NCI-H187 treated with DMSO at 0.1 percent for 48 hours (cell line): ENCODE data around the gene CHGA.
A peak's percentile ranks its signal among the peaks of the same experiment; 100 is the strongest.

ENCODE experiments used
- DNase-seq: peaks from one replicate; lab custom pipeline; 2025; lab: John Stamatoyannopoulos, UW

The CHGA gene

GRCh38 chr14:92930737-92931602 is 8.0 kb downstream of the CHGA start:
- no peak for DNase-seq

GRCh38 chr14:92931681-92932447 is 8.9 kb downstream of the CHGA start:
- no peak for DNase-seq

DNA sequence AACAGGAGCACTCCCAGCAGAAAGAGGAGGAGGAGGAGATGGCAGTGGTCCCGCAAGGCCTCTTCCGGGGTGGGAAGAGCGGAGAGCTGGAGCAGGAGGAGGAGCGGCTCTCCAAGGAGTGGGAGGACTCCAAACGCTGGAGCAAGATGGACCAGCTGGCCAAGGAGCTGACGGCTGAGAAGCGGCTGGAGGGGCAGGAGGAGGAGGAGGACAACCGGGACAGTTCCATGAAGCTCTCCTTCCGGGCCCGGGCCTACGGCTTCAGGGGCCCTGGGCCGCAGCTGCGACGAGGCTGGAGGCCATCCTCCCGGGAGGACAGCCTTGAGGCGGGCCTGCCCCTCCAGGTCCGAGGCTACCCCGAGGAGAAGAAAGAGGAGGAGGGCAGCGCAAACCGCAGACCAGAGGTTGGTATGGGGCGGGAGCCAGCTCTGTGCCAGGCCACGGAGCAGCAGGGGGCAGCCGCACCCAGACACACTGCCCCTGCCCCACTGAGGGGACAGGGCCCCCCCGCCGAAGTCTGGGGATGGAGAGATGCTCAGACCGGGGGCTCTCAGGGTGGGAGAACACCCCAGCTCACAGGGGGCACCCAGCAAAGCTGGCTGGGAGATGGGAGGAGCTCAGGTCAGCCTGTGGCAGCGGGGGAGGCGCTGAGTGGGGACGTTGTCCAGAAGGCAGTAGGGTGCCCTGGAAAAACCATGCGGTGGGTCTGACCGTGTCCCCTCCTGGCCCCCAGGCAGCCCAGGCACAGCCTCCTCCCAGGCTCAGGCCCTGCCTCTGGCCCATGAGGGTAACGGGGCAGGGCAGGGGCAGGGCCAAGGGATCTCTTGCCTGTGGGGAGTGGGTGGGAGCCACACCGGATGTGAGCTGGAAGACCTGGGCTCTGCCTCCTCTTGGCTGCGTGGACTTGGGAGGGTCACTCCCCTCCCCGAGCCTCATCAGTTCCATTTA is 9.8 kb downstream of the CHGA start:
- no peak for DNase-seq

DNA sequence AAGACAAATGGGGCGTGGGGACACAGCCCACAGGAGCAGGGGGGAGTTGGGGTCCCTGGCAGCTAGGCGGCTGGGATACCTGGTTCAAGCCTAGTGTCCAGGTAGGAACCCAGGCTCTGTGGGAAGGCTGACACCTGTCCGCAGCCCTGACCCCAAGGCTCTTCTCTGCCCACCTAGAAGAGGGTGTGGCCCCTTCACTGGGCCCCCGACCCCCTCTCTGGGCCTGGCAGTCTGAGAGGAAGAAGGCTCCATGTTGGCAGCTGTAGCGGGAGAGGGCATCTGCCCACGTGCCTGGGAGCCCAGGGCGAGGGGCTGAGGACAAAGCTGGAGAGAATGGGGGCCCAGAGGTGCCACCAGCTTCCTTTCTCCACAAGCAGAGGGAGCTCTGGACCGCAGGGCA is 10.5 kb downstream of the CHGA start:
- DNase-seq = no peak

GRCh38 chr14:92934196-92935085 is 11.5 kb downstream of the CHGA start:
- DNase-seq = no peak

- DNase-seq = no peak
These were observed 12.5 kb downstream of the CHGA start for GRCh38 chr14:92935446-92935845.

DNA sequence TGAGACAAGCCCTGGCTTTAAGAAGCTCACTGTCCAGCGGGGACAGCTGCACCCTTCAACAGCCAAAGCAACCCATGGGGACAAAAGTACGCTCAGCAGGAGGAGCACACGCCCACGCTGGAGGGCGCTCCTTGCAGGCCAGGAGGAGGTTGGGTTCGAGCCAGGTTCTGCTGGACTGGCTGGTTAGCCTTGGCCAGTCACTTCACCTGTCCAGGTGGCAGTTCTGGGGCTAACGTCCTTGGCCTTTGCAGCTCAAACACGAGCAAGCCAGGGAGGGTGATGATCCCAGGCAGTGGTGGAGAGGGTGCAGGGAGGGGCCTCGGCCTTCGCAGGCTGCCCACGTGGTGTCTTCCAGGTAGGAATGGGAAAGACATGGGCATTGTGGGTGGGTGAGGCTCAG is 13.1 kb downstream of the CHGA start:
- no peak for DNase-seq

- DNase-seq = peak; percentile 75
These were observed 14.3 kb downstream of the CHGA start for GRCh38 chr14:92937051-92937937.

GRCh38 chr14:92938235-92938875 is 15.4 kb downstream of the CHGA start:
- DNase-seq = peak; percentile 78

DNA sequence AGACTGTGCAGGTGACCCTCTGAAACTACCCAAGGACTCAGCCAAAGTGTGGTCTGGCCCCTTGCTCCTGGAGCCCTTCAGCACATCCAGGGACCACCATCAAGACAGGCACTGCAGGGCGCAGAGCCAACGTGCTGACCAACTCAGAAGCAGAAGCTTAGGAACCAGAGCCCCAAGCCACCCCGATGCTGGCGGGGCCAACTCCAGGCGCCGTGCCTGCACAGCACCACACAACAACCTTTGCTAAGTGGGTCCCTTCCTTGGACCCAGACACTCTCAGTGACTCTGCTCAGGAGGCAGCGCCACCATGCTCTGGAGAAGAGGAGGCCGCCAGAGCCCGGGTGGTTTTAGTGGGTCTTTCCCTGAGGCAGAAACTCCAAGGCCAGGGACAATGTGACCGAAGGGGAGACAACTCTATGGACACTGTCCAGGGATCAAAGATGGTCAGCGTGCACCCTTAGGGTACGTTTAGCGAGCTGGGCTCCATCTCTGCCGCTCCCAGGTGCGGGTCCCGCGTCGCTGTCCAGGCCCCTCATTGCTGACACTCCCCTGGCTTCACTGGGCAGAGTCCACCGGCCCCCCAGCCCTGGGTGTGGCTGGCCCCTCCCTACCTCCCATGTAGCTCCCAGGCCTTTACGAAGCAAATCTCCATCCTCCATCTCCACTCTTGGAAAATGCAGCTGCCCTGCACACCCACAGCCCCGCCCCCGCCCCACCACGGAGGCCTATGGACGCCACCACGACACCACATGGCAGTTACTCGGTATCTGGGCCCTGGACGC is 16.1 kb downstream of the CHGA start:
- no peak for DNase-seq

GRCh38 chr14:92939699-92940098 is 16.7 kb downstream of the CHGA start:
- DNase-seq = no peak

GRCh38 chr14:92940543-92940942 is 17.6 kb downstream of the CHGA start:
- DNase-seq = no peak

DNA sequence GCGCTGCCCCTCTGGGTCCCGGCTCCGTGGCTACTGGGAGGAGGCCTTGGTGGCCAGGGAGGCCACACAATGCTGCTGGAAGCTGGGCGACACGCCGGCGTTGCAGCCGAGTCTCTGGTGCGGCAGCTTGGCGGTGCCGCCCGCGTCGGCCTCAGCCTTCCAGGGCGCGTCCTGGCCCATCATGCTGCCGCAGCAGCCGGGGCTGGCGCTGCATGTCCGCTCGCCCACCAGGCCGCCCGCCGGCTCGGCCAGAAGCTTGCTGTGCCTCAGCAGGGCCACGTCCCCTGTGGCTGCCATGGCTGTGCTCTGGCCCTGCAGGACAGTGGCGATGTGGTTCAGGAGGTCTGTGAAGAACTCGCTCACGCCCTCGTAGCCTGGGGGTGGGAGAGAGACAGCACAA is 18.6 kb downstream of the CHGA start:
- no peak for DNase-seq

- no peak for DNase-seq
These were observed 19.2 kb downstream of the CHGA start for GRCh38 chr14:92942136-92942535.

DNA sequence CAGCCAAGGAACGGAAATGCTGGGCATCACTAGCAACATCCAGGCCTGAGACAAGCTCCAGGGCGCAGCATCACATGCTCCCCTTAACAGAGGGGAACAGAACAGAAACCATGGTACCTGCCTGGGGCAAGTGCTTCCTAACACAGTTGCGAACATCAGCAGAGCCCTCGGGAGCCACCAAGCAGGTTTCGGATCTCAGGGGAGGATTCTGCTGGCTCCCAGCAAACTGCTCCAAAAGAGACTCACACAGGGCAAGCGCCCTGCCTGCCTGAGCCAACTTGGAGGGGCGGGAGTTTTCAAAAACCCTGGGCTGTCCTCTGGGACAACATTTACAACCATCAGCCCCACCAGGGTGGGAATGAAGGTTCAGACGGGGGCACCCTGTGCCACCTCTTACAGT is 19.6 kb downstream of the CHGA start:
- no peak for DNase-seq

DNA sequence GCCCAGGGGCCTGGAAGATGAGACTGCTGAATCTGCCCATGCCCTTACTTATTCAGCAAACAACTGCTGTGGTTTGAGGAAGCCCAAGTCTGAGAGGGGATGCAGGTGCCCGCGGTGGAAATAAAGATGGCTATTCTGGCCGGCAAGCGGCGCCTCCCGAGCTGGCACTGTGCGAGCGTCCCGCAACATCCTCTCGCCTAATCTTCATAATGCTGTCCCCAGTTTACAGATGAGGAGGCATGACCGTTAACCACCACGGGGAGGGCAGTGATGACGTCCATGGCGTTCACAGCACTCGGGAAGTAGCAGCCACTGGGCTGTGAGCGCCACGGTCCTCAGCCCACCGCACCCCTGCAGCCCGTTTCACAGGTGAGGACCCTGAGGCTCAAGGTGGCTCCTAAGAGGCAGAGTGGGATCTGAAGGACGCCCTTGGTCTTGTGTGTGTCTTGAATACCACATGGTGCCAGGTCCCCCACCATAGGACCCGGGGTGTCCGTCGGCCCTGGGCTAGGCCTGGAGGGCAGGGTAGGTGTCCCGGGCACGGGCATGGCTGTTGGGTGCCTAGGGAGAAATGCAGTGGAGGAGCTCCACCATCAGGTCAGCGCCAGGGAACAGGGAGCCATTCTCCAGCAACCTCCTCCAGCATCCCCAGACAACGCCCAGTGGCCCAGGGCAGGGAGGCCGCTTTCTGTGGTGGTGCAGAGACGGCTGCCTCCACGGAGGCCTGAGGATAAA is 20.2 kb downstream of the CHGA start:
- no peak for DNase-seq

- DNase-seq = no peak
These were observed 21.1 kb downstream of the CHGA start for GRCh38 chr14:92943855-92944570.
